Nucleus accumbens (tissue), 56 donors: ENCODE data around the gene VAT1L.
"Not testable (repeated sequence)": the region's sequence is repeated elsewhere in the genome, so short reads cannot be mapped to it uniquely, and the experiment has no call there.

Experiments used
- DNase-seq, 56 donors: peaks; one replicate each; lab custom pipeline; 2025; lab: John Stamatoyannopoulos, UW

VAT1L gene

GRCh38 chr16:77977339-77977738 lies 189.0 kb downstream of the VAT1L start:
- DNase-seq = no peak

DNA sequence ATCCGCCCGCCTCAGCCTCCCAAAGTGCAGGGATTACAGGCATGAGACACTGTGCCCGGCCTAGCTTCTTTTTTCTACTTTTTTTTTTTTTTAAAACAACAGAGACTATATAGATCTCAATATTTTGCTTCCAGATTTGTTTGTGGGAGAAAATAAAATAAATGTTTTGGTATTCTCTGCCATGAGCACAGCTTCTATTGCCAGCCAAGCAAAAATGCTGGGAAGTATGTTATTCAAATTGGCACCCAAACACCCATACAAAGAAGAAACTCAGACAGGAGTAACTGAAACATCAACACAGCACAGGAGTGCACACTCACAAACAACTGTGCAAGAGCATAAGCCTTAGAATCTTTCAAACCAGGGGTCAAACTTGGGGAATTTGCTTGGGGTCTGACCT lies 196.7 kb downstream of the VAT1L start:
- no peak for DNase-seq

DNA sequence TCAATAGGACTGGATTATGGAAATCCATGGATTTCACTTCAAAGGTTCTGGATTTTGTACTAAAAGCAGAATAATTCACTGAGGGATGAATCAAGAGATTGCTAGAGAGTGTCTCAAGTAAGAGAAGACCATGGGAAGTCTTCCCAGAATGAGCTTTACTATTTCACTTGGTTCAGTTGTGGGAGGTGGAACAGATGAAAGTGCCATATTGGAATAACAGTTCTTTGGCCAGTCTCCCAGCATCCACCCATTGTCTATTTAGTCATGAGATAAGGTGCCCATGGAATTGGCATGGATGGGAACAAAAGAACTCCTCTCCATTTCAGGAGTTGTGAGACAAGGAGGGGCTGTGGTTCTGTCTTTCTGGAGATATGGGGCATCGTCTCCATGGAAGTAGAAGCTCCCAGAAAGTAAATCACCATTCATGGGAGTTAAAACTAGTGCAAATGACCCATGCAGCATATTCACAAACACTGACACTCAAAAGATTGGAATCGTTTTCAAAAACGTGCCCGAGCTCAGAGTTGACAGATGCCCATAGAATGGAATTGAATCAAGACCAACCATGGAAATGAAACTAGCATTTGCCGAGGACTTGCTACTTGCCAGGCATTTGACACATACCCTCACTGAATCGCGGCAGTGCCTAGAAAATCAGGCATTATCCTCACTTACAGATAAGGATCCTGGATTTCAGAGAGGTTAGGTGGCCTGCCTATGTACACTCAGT lies 197.8 kb downstream of the VAT1L start:
- DNase-seq = no peak

- DNase-seq = no peak
Measured at GRCh38 chr16:77987810-77988209, 199.4 kb downstream of the VAT1L start.

- DNase-seq = no peak
Measured at GRCh38 chr16:77989846-77990245, 201.5 kb downstream of the VAT1L start.

DNA sequence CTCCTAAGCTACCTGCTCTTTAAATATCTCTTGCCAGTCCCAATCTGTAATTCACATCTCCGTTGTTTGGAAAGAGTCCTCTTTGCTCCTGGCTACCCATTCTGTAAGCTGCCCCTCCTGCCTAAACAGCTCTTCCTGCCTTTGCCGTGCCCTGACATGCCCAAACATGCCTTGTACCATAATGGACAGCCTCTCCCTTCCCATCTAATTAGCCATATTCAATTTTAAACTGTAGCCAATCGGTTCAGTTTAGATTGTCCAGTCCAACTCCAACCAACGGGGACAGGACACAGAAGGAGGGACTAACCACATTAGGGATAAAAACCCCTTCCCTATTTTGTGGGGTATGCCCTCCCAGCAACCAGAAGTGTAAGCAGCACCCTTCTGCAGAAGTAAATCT lies 203.3 kb downstream of the VAT1L start:
- no peak for DNase-seq

- not testable (repeated sequence) for DNase-seq
Measured at GRCh38 chr16:77992381-77992780, 204.0 kb downstream of the VAT1L start.

DNA sequence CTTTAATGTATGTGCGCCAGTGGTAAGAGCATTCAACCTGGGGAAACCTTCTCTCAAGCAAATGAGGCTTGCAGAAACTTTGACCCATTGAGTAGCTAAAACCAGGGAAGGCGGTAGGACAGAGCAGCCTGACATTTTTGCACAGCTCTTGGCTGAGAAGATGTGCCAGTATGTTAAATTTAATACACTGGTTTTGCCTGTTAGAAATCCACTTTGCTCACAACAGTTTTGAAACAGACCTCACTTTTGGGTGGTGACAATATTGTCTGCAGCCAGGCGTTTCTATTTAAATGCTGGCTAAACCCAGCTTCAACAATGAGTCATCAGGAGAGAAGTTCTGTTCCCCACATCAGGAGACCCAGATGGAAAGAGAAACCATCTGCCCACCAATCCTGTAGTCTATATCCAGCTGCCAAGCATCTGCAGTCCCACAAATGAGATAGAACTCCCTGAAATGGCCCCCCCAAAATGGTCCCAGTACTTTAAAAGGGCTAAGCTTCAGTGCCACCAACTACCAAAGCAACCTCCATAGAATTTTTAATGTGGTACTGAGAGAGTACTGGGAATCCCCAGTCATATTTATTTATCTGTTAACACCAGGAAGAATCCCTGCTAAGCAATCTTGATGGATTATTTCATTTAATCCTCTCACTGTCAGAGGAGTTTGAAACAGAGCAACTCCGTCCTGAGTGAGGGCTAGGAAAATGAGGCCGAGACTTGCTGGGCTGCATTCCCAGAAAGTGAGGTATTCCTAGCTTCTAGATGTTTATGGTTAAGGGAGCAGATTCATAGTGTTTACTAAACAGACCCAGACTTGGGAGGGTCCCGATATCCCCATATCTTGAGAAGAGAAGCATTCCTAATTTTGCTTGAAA lies 205.0 kb downstream of the VAT1L start:
- DNase-seq = no peak

- no peak for DNase-seq
Measured at GRCh38 chr16:77995843-77996455, 207.6 kb downstream of the VAT1L start.

DNA sequence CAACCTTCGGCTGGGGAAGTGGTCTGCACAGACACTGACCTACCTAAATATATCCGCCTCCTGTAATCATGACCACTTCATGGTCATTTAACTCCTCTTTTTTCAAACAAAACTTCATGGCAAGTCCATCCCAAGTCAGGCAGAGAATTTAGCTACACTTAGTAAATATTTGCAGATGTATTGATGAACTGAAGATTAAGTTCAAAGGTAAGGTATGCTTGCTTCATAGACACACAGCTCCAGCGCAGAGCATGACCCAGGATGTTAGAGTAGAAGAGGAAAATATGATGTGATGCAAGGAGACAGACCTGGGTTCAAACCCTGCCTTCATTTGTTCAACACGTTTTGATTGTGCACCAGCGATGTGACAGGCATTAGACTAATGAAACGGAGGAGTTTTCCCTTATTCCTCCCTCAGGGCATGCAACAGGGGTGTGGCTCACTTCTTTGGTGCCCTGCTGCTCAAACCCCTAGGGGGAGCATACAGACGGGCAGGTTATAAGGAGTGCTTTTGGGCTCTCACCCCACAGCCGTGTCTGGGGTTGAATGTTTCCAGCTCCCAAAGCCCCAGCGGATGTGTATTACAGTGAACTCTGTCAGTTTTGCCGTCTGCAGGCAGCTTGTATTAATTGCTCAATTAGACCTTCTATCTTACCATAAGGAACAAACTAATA lies 210.1 kb downstream of the VAT1L start:
- no peak for DNase-seq

- no peak for DNase-seq
Measured at GRCh38 chr16:78001451-78002025, 213.2 kb downstream of the VAT1L start.

DNA sequence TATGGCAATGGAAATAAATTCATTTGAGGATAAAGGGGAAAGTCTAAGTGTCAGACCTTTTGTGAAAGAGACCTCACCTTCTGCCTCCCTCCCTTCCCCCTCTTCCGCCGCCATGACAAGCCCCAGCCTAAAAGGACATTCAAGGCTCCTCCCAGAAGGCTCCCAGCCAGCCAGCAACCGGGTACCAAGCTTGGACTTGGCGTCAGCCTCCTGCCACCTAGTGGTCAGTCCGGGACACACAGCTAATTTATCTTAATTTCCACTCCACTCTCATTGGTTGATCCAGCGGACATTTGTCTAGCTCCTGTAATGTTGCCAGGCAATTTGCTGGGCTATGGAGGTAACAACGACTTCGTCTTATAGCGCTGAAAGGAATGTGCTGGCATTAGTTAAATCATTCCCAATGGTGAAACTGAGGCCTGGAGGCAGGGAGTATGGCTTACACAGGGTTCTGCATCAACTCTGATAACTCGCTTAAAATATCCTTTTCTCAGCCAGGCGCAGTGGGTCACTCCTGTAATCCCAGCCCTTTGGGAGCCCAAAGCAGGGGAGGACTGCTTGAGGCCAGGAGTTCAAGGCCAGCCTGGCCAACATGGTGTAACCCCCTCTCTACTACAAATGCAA lies 214.7 kb downstream of the VAT1L start:
- DNase-seq = peak in 55 of 56 donors; percentile 4 to 90 (median 50)

- no peak for DNase-seq
Measured at GRCh38 chr16:78004517-78004916, 216.2 kb downstream of the VAT1L start.

DNA sequence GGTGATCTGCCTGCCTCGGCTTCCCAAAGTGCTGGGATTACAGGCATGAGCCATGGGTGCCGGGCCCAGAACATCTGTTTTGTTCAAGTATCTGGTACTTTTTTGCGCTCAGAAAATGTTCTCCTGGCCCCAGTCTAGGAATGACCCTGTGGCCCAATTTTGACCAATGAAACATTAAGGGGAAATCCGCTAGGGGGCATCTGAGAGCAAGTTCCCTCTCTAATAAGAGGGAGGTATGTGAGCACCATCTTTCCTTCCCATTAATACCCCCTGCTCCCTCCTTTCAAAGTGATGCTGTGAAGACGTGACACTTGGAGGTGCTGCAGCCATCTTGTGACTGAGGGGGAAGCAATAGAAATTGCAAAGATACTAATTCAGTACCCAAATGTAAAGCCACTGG lies 217.5 kb downstream of the VAT1L start:
- no peak for DNase-seq

- no peak for DNase-seq
Measured at GRCh38 chr16:78007121-78007520, 218.8 kb downstream of the VAT1L start.

DNA sequence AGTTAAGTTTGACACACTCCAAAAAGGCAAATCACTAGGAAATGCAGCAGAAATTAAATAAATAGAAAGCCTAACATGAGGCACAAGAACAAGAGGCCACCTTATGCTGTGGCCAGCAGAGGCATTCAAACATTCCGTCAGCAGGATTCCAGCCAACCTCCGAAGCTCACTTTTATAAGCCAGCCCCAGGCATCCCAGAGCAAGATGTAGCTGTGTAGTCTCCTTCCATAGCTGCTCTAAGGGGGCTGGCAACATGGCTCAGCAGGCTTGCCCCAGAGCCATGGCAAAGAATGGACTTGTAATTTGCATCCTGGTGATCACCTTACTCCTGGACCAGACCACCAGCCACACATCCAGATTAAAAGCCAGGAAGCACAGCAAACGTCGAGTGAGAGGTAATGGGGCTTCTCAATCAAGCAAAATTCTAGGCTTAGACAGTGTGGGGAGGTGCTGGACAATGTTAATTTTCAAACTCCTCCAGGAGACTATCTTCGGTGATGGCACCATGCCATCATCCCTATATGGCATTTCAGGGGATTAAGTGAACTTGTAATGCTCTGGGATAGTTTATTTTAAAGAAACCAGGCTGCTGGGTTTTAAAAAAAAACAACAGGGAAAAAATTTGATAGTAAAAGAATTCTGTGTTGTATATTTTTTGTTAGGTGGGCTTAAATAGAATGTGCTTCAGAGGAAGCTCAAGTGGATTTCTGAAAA lies 234.1 kb downstream of the VAT1L start, which contains the start of gene CLEC3A:
CLEC3A (plus strand) TSS at position 202 of the 714 bp plus-strand sequence; CDS start at position 281, 79 bp downstream.
- peak in 2 of 56 donors; percentile 0 to 1 for DNase-seq

DNA sequence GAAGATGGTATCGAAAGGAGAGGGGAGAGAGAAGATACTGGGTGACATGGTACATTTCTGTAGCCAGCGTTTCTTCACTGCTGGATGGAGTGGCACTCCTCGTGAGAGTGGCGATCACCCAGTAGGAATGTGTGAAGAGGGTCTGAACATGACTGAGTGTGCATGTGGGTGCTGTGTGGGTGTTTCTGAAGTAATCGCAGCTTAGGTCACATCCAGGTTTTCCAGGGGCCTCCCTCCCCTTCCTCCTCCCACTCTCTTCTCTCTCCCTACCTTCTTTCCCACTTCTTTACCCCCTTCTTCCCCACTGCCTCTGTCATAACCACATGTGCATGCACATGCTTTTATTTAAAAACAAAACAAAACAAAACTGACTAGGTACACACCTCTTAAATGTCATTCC lies 235.8 kb downstream of the VAT1L start:
- no peak for DNase-seq

GRCh38 chr16:78025631-78026030 lies 237.3 kb downstream of the VAT1L start:
- no peak for DNase-seq

DNA sequence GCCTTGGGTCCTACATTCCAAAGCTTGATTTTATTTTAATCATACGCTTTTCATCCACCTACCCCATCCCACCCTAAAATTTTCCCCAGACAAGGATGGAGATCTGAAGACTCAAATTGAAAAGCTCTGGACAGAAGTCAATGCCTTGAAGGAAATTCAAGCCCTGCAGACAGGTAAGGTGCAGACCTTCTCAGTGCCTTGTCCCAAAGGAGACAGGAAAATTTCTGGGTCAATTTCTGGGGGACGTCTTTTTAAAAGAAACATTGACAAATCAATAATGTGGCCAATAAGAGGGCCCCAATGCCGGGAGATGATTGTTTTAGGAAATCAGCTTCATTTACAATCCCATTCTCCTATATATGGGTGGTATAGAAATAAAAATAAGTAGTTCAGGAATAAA lies 239.7 kb downstream of the VAT1L start:
- no peak for DNase-seq
